D721Med (cell line): Measurements from ENCODE around the gene OSGEP.

Experiments used
- DNase-seq: peaks from one replicate; pipeline ENCODE4 v3.0.0; 2011; ENCODE audit warnings: low spot score; ENCODE audit not compliant: insufficient read length
- FAIRE-seq: peaks from 2 replicates; lab custom pipeline; 2011; peaks lifted over from hg19 to GRCh38; lab: Jason Lieb, UNC
- TF ChIP-seq, protein P1 (sequence below): IDR thresholded peaks from 2 replicates; pipeline ENCODE4 v1.5.1; 2012; ENCODE audit warnings: mild to moderate bottlenecking, control low read depth; ENCODE audit not compliant: insufficient read depth; ENCODE audit errors: missing control alignments

OSGEP gene

DNA sequence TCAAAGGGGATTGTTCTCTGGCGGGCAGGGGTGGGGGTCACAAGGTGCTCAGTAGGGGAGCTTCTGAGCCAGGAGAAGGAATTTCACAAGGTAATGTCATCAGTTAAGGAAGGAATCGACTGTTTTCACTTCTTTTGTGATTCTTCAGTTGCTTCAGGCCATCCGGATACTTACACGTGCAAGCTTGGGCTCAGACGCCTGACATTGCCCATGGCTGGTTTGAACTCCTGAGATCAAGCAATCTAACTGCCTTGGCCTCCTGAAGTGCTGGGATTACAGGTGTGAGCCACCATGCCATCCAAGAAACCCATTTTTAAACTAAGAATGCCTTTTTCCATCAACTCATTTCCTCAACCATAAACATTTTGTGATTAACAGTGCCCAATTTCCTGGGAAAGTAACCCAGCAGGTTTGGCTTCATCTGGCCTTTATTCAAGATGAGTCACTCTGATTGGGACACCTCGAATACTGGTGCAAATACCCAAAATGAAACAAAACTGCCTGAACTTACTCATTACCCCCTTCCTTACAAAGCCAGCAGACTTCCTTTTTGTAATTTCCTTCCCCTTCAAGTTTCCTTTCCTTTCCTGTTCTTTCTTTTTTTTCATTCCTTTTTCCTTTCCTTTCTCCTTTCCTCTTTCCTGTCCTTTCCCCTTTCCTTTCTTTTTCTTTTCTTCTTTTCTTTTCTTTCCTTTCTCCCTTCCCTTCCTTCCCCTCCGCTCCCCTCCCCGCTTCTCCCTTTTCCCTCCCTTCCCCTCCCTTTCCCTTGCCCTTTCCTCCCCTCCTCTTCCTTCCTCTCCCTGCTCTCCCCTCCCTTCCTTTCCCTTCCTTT, 40.5 kb upstream of the OSGEP start:
- FAIRE-seq (no peak), DNase-seq (no peak)
- TF ChIP-seq, protein P1, sequence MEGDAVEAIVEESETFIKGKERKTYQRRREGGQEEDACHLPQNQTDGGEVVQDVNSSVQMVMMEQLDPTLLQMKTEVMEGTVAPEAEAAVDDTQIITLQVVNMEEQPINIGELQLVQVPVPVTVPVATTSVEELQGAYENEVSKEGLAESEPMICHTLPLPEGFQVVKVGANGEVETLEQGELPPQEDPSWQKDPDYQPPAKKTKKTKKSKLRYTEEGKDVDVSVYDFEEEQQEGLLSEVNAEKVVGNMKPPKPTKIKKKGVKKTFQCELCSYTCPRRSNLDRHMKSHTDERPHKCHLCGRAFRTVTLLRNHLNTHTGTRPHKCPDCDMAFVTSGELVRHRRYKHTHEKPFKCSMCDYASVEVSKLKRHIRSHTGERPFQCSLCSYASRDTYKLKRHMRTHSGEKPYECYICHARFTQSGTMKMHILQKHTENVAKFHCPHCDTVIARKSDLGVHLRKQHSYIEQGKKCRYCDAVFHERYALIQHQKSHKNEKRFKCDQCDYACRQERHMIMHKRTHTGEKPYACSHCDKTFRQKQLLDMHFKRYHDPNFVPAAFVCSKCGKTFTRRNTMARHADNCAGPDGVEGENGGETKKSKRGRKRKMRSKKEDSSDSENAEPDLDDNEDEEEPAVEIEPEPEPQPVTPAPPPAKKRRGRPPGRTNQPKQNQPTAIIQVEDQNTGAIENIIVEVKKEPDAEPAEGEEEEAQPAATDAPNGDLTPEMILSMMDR = no peak

DNA sequence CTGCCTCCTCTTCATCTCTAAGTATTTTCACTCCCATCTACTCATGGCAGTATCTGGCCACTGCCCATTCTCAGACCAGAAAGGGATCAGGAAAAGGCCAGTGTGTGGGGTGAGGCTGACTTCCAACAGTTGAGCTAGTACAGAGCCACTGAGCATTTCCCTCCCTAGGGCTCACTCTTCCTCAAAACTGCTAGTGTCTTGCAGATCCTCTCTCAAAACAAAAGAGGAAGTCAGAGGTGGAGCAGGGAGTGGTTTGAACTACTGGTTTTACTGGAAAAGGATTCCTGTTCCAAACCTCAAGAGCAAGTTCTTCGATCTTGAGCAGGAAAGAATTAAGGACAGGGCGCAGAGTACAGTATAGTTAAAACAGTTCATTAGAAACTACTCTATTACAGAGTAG, 39.0 kb upstream of the OSGEP start:
- no peak for FAIRE-seq
- DNase-seq = no peak
- TF ChIP-seq, protein P1 = no peak

DNA sequence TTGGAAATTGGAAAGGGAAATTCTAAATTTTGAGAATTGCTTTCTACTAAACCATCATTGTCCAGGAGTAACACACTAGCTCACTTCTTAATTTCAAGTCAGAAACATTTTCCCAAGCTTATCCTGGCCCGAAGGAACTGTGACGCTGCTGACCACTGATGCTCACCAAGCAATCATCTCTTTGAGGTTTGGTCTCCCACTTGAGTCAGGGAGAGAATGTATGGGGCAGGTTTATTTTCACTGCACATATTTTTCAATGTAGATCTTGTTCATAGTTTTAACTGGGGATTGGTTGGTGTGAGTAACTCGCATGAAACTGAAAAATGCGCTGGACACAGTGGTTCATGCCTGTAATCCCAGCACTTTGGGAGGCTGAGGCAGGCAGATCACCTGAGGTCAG, 37.9 kb upstream of the OSGEP start:
- TF ChIP-seq, protein P1 = no peak
- FAIRE-seq (no peak), DNase-seq (no peak)

DNA sequence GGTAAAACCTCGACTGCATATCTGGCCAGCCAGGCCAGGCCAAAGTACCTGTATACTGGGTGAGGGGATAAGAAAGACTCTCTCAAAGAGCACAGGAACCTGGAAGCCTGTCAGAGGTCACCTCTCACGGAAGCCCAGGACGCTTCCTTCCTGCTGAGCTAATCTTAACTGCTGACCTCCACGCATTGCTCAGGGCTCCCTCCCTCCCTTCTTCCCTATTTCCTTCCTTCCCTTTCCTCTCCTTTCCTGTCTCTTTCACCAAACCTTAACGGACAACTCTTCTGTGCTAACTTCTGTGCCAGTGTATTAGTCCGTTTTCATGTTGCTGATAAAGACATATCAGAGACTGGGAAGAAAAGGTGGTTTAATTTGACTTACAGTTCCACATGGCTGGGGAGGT, 36.0 kb upstream of the OSGEP start:
- FAIRE-seq (no peak), DNase-seq (no peak)
- TF ChIP-seq, protein P1 = no peak

DNA sequence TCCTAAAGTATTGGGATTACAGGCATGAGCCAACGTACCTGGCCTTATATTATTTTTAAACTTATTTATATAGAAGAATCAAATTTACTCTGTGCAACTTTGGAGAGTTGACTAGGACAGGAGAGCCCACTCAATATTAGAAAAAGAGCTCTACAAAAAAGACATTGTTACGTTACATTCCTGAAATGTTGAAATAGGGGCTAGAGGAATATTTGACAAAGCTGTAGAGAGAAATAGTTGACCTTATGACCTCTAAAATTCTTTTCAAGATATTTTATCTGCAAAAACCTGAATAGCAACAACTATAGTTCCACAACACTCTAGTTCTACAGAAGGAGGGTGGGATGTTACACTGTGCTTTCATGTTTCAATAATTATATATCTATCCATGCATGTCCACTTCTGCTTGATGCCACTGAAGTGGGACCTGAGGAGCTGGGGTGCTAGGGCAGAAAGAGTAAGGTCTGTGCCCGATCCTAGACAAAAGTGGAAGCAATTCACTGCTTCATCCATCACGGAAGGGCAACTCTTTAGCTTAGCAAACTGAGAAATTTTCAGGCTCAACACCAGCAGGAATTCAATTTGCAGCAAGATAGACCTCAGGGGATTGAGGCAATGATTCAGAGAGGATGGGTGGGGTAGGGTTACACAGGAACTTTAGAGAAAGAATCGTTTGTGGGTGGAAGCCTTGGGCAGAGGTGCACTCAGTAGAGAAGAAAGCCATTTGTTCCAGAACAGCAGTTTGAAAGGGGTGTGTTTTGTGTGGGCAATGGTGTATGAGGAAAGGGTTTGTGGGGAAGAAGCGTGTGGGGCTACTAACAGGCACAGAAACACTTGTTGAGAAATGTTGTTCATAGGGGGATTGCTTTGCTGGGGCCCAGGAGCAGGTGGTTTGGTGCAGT, 34.7 kb upstream of the OSGEP start:
- FAIRE-seq (no peak), DNase-seq (no peak)
- TF ChIP-seq, protein P1 = no peak

DNA sequence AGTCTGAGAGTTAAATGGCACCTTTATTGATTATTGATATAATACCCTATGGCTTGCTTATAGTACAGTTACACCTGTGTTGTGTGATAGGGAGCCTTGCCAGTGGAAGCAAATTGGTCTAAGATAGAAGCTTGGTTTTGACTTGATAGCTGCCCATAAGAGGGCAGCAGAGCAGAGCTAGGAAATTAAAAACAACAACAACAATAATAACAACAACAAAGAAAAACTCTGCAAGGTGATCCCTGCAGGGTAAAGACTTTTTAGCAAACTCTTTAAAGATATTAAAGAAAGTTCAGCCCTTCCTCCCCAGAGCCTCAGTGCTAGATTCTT, 32.7 kb upstream of the OSGEP start:
- DNase-seq (no peak), FAIRE-seq (no peak)
- TF ChIP-seq, protein P1 = no peak
